ENCODE data around the gene DENND6B.

The DENND6B gene

DNA sequence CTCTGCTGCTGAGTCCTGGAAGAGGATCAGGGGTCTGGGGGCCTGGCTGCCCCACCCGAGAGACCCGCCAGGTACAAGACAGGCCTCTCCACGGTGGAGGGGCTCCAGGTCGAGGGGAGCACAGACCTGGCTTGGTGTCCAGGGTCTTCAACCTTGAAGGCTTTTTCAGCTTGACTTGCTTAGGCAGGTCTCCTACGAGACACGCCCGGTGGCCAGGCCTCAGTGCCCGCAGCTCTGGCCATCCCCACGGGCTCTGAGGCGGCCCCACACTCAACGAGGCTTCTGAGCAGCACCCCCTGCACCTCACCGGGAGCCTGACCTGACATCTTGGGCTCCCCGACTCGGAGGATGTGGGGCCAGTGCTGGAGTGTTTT is 12.7 kb downstream of the DENND6B start:
- no peak for DNase-seq

DNA sequence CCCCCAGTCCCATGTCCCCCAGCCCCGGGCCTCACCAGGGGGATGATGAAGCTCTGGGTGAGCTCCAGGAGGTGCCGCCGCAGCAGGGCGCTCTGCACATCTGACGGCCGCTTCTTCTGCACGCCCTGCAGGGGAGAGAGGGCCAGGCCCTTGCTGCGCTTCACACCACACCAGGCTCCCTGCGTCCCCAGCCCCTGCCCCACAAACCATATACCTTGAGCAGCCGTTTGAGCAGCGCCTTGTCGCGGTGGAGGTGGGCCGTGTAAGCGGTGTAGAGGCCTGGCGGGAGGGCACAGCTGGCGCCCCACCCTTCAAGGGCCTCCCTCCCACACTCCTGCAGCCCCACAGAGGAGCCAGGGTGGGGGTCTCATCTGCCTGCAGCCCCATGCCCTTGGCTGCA is 13.2 kb downstream of the DENND6B start:
- no peak for DNase-seq

DNA sequence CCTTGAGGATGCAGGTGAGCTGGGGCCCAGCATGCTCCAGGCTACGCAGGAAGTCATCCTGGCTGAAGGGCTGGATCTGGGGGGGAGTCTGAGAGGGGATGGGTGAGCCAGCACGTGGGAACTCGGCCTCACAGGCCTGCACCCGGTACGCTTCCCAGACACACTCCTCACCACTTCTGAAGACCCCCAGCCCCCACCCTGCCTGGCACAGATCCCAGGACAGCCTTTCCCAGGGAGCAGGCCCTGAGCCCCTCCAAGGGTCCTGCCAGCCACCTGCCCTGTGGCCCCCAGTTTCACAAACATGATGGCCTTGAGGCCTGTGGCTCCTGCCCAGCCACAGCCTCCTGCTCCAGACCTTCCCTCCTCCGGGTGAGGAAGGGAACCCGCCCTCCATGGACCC is 13.8 kb downstream of the DENND6B start:
- no peak for DNase-seq

GRCh38 chr22:50312371-50312770 is 14.4 kb downstream of the DENND6B start:
- no peak for DNase-seq

DNA sequence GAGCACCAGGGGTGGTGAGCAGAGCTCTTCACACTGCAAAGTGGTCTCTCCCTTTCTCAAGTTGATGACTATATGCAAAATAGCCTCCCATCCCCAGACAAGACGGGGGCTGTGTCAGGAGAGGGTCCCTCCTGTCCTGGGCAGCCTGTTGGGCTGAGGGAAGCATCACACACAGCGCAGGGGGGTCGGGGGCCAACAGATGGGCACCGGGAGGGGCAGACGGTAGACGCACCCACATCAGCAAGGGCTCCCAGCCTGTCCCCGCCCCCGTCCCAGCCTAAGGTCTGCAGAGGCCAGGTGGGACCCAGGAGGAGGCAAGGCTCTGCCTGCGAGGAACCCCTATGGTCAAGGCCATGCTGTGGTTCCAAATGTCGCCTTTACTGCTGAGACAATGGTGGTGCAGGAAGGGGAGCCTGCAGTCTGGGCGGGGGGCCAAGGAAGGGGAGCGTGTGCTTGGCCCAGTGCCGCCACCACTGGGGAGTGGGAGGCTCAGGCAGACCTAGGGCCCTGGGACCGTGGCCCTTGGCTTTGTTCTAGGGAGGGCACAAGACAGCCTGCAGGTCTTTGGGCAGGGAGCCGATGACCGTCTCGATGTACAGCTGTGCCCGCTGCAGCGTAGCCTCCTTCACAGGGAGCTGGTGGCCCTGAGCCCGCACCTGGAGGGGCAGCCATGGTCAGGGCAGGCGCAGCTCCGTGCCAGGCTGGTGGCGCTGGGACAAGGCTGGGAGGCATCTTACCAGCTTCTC is 15.0 kb downstream of the DENND6B start:
- no peak for DNase-seq

DNA sequence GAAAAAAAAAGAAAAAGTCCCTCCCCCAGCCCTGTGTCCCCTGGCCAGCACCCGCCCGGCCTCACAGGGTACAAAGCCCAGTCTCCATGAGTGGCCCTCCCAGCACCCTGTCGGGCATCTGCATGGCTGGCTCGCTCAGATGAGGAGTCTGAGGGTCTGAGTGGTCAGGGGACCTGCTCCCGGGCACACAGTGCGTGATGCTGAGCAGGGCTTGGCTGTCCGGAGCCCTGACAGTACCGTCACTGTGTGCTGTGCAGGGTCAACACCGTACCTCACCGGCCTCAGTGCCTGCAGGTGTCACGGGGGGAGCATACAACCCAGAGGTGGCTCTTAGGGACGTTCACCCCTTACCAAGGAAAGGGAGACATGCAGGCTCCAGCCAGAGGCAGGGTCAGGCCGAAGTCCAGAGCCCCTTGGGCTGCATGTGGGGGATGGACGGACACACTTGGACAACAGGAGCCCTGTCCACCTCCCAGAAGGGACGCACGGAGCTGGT is 15.8 kb downstream of the DENND6B start:
- no peak for DNase-seq

DNA sequence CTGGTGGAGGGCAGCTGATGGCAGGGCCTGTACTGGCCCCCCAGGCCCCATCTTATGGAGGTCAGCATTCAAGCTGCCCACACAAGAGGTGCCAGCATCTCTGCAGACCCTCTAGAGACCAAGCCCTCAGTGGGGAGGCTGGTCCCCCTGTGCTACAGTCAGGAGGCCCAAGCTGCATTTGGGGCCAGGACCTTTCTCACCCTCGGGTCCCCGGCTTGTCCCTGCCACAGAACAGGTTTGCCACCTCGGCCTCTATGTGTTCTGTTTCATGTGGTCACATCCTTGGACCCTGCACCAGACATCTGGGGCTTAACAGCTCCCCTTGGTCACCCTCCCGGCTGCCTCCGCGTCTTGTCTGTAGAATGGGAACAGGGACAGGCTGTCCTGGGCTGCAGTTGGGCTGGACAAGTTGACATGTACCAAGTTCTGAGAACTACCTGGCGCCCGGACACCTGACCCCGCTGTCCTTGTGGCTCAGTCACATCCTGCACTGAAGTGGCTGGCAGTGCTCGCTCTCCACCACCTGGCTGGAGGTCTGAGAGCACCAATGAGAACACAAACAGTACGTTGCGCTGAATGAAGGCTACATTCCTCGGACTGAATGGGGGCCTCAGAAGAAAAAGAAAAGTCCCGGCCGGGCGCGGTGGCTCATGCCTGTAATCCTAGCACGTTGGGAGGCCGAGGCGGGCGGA is 16.6 kb downstream of the DENND6B start:
- no peak for DNase-seq

GRCh38 chr22:50309601-50309991 is 17.2 kb downstream of the DENND6B start:
- DNase-seq: no peak

DNA sequence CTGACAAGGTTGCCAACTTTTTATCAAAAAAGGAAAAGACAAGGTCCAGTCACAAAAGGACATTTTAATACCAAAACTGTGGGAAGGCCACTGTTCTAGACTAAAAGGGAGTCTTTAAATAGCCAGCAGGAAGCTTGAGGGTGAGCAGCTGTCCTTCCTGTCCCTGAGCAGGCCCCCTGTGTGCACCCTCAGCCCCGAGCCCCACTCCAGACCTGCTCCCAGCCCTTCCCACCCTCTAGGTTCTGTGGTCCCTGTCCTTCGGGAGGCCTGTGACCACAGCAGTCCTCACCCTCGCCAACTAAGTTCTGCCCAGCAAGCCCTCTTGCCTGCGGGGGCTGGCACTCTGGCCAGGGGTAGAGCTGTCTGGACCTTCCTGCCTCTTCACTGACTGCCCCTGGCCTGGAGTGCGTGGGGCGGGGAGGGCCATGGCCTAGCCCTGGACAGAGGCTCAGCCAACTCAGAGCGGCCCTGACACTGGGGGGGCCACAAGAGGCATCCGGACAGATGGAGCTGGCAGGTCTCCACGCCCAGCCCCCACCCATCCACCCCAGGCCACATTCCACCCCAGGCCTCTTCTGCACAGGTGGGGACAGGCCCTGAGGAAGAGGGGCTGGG is 17.7 kb downstream of the DENND6B start:
- DNase-seq: no peak

DNA sequence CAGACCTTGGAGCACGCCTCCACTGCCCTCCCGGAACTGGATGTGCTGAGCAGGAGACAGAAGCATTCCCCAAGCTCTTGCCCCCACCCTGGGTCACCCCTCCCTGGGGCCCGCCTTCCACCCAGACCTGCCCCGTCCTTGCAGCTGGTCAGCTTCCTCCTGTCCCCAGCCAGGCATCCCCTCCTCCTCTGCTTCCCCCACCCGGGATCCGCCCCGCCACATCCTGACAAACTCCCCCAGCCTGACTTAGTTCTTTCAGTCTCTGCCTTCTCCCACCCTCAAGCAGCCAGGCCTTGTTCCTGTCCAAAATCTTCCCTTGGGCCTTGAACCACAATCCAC is 18.2 kb downstream of the DENND6B start:
- DNase-seq: peak; percentile 12

DNA sequence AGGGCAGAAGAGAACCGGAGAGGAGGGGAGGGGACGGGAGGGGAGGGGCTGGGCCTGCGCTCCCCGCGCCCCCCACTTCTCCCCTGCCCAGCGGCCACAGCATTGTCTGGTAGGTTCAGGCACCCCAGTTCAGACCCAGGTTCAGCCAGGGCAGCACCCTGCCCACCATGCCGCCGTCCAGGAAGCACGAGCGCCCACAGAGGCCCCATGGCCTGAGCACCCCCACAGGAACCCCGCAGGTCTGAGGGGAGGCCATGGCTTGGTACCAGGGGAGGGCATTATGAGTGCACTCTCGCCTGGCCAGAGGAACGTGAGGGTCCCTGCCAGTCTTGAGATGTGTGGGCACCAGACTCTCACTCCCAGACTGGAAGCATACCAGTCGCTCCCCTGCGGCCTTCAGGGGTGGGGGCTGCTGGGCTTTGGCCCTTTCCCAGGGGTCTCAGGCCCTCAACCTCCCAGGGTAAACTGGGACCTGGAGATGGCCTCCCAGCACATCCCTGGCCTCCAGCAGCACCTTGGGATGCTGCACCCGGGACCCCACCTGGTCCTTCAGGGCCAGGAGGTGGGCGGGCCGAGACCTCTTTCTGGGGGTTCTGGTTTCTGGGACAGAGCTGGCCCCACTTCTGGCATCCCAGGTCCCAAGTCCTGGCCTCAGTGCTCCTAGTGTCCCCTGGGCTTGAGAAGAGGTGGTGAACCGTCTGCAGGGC is 18.8 kb downstream of the DENND6B start:
- DNase-seq: no peak

DNA sequence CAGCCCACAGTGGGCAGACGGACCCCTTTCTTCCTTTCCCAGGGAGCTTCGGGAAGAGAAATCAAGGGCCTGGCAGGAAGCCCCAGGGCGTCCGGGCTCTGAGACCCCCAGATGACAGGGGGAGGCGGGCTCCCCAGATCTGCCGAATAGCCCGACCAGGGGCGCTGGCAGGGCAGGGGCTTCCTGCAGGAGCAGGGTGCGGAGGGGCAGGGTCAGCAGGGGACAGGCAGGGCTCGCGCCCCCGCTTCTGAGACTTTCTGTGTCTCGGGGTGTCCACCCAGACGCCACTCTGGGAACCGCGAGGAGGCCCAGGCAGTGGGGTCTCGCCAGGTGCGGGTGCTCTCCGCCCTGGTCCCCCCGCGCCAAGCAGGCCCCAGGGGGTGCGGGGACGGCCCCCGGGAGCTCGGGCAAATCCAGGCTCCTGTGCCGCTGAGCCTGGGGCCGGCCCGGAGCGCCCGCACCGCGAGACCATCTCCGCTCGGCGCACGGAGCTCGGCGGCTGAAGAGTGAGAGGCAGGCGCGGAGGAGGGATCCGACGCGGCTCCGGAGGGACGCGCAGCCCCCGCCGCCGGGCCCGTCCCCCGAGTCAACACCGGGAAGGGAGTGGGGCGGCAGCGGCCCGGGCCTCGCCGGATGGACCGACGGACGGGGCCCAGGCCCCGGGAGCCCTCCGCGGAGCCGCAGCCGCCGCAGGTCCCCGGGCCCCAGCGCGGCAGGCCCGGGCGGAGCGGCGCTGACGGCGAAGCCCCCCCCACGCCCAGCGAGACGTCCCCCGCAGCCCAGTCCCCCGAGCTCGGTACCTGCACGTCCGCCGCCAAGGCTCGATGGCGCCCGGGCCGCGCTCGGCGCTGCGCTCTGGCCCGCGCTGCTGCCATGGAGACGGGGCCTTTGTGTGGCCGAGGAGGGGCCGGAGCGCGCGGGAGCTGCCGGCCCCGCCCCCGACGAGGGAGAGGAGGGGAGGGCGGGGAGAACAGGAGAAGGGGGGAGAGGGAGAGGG is 19.8 kb downstream of the DENND6B start, which contains the start of gene PLXNB2:
Gene PLXNB2 (minus strand): TSS at position 894 of the 997 bp plus-strand sequence. CDS start 17,062 bp downstream, outside the sequence.
- peak; percentile 61 for DNase-seq

DNA sequence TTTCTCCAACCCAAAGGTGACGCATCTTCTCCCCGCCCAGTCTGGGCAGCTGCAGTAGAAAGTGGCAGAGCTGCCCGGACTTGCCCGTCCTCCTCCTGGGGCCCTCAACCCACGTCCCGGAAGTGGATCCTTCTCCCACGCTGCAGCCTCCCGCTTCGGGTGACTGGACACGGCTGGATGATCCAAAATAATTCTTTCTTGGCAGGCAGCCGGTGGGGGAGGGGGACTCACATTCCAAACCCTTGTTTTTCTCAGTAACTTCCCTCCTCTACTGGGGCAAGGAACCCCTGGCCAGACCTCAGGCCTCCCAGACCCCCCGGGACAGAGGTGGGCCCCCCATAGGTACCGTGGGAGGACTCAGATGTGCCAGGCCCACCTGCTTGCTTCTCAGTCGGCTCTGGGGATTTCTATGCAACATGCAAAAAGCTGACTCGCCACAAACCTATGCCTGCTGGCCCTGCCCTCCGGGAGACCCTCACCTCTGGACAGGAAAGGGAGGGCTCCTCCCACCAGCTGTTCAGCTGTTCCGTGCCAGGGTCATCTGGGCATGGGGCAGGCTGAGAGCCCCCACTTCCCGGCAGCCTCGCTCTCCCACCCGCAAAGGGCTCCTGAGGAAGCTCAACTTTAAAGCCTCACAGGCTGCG is 20.8 kb downstream of the DENND6B start:
- peak; percentile 88 for DNase-seq

DNA sequence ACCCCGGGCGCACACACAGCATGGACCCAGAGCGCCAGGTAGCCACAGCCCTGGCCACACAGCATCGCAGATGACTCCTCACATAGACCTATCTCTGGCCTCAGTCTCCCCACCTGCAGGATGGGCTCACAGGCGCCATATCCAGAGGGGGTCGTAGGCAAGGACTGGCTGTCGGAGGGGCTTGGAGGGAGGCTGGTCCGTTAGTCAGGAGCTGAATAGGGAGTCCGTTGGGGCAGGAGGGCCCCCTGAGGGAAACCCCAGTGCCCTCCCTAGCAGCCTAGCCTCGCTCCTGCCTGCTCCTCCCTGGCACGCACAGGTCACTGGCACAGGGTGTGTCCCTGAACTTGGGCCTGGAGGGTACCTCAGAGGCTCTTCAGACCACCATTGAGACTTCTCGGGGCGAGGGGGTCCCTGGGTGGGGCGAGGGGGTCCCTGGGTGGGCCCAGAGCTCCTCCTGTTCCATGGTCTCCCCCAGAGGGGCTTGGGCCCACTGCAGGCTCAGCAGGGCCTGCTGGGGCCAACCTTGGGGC is 21.4 kb downstream of the DENND6B start:
- no peak for DNase-seq

GRCh38 chr22:50304528-50305392 is 22.1 kb downstream of the DENND6B start:
- peak; percentile 31 for DNase-seq

GRCh38 chr22:50303848-50304527 is 22.8 kb downstream of the DENND6B start:
- DNase-seq: peak; percentile 51

DNA sequence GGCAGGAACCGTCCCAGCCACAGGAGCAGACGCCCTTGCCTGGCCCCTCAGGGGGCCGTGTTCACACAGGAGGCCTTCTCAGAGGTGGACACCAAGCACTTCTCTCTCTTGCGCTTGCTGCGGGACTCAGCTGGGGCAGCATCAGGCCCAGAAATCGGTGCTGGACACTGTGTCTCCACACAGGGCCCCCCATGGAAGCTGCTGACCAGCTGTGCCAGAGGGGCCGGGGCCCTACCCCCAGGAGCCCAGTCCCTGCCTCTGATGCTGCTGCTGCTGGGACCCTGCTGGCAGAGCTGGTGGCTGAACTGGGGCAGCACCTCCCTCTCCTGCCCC is 23.3 kb downstream of the DENND6B start:
- DNase-seq: no peak

- DNase-seq: peak; percentile 44
These were observed 24.2 kb downstream of the DENND6B start for GRCh38 chr22:50302564-50302963.

DNA sequence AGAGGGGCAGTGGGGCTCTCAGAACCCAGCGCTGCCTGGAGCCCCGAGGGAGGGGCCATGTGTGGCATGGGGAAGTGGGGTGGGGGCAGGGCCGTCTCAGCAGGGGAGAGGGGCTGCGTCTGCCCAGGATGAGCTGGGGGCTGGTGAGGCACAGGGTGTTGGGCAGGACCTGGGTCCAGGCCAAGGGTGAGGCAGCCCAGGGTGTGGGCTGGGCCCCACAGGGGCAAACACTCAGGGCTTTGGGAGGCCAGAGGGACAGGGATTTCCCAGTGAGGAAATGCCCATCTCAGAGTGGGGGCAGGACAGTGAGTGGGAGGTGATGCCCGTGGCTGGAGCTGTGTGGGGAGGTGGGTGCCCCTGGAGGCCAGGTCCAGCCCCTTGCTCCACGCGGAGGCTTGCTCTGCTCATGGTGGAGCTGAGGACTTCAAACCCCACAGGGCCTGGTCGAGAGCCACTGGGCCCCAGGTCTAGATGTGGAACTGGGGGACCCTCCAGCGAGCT is 24.7 kb downstream of the DENND6B start:
- peak; percentile 79 for DNase-seq

- DNase-seq: peak; percentile 69
These were observed 25.2 kb downstream of the DENND6B start for GRCh38 chr22:50301581-50301991.

Data from NCI-H226 (cell line).